ENCODE data around the gene LMO2.

GRCh38 chr11:33832676-33833075, 59.2 kb downstream of the LMO2 start:
- TF ChIP-seq, protein P1, sequence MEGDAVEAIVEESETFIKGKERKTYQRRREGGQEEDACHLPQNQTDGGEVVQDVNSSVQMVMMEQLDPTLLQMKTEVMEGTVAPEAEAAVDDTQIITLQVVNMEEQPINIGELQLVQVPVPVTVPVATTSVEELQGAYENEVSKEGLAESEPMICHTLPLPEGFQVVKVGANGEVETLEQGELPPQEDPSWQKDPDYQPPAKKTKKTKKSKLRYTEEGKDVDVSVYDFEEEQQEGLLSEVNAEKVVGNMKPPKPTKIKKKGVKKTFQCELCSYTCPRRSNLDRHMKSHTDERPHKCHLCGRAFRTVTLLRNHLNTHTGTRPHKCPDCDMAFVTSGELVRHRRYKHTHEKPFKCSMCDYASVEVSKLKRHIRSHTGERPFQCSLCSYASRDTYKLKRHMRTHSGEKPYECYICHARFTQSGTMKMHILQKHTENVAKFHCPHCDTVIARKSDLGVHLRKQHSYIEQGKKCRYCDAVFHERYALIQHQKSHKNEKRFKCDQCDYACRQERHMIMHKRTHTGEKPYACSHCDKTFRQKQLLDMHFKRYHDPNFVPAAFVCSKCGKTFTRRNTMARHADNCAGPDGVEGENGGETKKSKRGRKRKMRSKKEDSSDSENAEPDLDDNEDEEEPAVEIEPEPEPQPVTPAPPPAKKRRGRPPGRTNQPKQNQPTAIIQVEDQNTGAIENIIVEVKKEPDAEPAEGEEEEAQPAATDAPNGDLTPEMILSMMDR (IDR thresholded peaks at IDR 0.05; ENCODE audit: low read length) = no peak
- TF ChIP-seq EZH2 (optimal IDR thresholded peaks at IDR 0.05; ENCODE audit: low read depth, low read length) (no peak), EZH2phosphoT487 (IDR thresholded peaks at IDR 0.05; ENCODE audit: low read length) (no peak)

Measured in MM.1S (cell line).